Hepatocyte (in vitro differentiated cells): ENCODE results near the gene ASB4.

Experiments used
- CTCF ChIP-seq: fragments of 200-600 bp; sonication (generic); IDR thresholded peaks from 2 replicates; pipeline ENCODE4 v1.5.1; 2016; ENCODE audit warnings: antibody characterized with exemption, mild to moderate bottlenecking; ENCODE audit not compliant: poor library complexity
- EZH2 ChIP-seq: fragments of 200-600 bp; sonication (generic); IDR thresholded peaks from 2 replicates; pipeline ENCODE4 v1.6.1; 2016; ENCODE audit warnings: antibody characterized with exemption, mild to moderate bottlenecking, borderline replicate concordance
- EZH2phosphoT487 ChIP-seq: fragments of 200-600 bp; sonication (generic); IDR thresholded peaks from one replicate; pipeline ENCODE4 v1.6.1; 2018; ENCODE audit warnings: antibody characterized with exemption, mild to moderate bottlenecking, low read depth, moderate library complexity; ENCODE audit not compliant: unreplicated experiment, severe bottlenecking

DNA sequence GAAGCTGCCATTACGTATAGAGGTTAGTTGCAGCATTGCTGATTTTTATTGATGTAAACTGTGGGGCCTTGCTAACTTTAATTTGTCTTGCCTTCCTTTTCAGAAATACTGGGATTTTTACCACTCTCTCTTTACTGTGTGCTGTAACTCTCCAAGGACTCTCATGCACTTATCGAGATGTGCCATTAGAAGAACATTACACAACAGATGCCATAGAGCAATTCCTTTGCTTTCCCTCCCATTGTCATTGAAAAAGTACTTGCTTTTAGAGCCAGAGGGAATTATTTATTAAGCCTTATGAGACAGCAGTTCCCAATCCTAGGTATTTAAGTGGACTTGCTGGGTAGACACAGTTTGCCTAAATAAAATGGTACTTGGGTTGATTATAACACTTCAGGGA is 51.7 kb downstream of the ASB4 start:
- TF ChIP-seq CTCF (no peak), EZH2 (no peak), EZH2phosphoT487 (no peak)
